HUES64 (cell line): Measurements from ENCODE around the gene KHDRBS2.

Experiments
- H3K27ac ChIP-seq: 2 replicates; pipeline ENCODE4 v1.7.0; 2013; ENCODE audit warnings: low read depth, low read length, inconsistent platforms
- H3K27me3 ChIP-seq: 2 replicates; pipeline ENCODE4 v1.6.1; 2013; ENCODE audit warnings: mild to moderate bottlenecking, low read length; ENCODE audit not compliant: insufficient read depth
- H3K36me3 ChIP-seq: 2 replicates; pipeline ENCODE4 v1.6.1; 2013; ENCODE audit warnings: mild to moderate bottlenecking, low read length; ENCODE audit not compliant: insufficient read depth
- H3K4me1 ChIP-seq: 2 replicates; pipeline ENCODE4 v1.6.1; 2013; ENCODE audit warnings: mild to moderate bottlenecking, low read length, moderate library complexity; ENCODE audit not compliant: insufficient read depth
- H3K4me3 ChIP-seq: 2 replicates; pipeline ENCODE4 v1.5.1; 2013; ENCODE audit warnings: mild to moderate bottlenecking, low read length, moderate library complexity
- H3K9ac ChIP-seq: 2 replicates; pipeline ENCODE4 v1.6.1; 2013; ENCODE audit warnings: mild to moderate bottlenecking, low read depth, low read length
- H3K9me3 ChIP-seq: 2 replicates; pipeline ENCODE4 v1.6.1; 2013; ENCODE audit warnings: low read depth, low read length; ENCODE audit not compliant: insufficient read depth
- WGBS: fragments of 150-250, 120-280 bp; methylation state at CpG from one replicate; pipeline ENCODE4 v1.1.7; 2013; ENCODE audit warnings: missing lambda C conversion rate; 5-methylcytosine and 5-hydroxymethylcytosine counted together

Gene KHDRBS2

GRCh38 chr6:62283796-62284411 is 2.1 kb downstream of the KHDRBS2 start:
- Histone ChIP-seq H3K4me3 (peak overlapping the region; percentile 5), H3K36me3 (no peaks in the 10 kb centered on the region), H3K9me3 (no peaks in the 10 kb centered on the region), H3K9ac (no peak overlapping the region), H3K27me3 (peaks cover 34% of the 10 kb centered on the region), H3K4me1 (peaks cover 10% of the 10 kb centered on the region; the same call in 1 of the 2 replicates), H3K27ac (no peak overlapping the region)
- 63% methylated on average over 1 of the region's 2 CpGs for WGBS

DNA sequence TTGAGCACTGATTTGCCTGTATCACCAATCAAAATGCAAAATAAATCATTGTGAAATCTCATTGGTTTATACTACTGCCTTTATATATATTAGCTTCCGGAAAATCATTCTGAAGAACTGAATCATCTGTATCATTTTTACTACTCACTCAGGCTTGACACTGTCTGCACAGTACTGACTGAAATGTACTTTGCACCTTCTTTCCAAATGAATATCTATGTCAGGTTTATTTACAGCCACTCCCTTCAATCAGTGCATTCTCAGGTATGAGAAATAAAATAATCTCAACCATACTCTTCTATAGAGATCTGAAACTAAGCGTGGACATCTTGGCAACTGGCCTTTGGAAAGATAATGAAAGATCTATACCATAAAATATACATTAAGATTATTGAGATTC is 2.7 kb downstream of the KHDRBS2 start:
- Histone ChIP-seq H3K27ac (no peak overlapping the region), H3K4me1 (peaks cover 10% of the 10 kb centered on the region; the same call in 1 of the 2 replicates), H3K27me3 (peaks cover 32% of the 10 kb centered on the region), H3K4me3 (peak overlapping the region; percentile 5), H3K36me3 (no peaks in the 10 kb centered on the region), H3K9ac (no peak overlapping the region), H3K9me3 (no peaks in the 10 kb centered on the region)
- WGBS, result 92% methylated on average over 2 of the region's 2 CpGs

GRCh38 chr6:62280099-62280498 is 5.9 kb downstream of the KHDRBS2 start:
- Histone ChIP-seq H3K27me3 (peaks cover 7% of the 10 kb centered on the region), H3K9me3 (no peaks in the 10 kb centered on the region), H3K9ac (no peak overlapping the region), H3K27ac (no peak overlapping the region), H3K4me1 (0 out of 2 replicates have a peak, but pooled peaks cover 10% of the 10 kb centered on the region), H3K4me3 (no peak overlapping the region), H3K36me3 (no peaks in the 10 kb centered on the region)
- 93% methylated on average over 3 of the region's 3 CpGs for WGBS

GRCh38 chr6:62272114-62272513 is 13.9 kb downstream of the KHDRBS2 start:
- Histone ChIP-seq H3K9me3 (no peaks in the 10 kb centered on the region), H3K27me3 (no peaks in the 10 kb centered on the region), H3K36me3 (no peaks in the 10 kb centered on the region), H3K4me3 (no peak overlapping the region), H3K4me1 (no peaks in the 10 kb centered on the region), H3K27ac (no peak overlapping the region), H3K9ac (no peak overlapping the region)
- WGBS, result 90% methylated on average over 1 of the region's 1 CpG

DNA sequence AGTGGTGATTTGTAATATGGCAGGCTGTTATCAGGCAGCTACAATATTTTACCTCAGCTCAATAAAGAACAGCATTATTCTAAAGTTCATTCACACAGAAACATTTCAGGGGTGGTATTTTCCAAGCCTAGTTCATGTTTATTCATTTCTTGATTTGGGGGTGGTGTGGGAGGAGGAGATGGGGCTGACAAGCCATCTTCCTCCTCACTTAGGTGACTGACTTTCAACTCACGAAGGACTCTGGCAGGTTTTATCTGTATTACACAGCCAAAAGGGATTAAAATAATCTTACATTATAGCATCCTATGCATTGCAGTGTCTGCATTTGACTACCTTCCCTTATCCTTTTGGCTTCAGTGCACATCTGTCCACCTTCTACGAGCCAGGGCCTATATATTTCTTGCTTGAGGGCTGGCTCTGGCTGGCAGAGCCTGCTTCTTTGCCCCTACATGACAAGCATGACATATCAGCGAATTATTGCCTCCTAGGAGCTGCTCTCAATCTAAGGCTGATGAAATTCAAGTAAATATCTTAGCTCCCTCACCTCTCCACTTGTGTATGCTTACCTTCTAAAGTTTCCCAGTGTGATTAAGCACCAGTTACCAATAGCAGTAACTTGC is 20.0 kb downstream of the KHDRBS2 start:
- Histone ChIP-seq H3K9me3 (no peaks in the 10 kb centered on the region), H3K27me3 (no peaks in the 10 kb centered on the region), H3K27ac (no peak overlapping the region), H3K9ac (no peak overlapping the region), H3K4me1 (no peaks in the 10 kb centered on the region; the same call in 1 of the 2 replicates), H3K4me3 (no peak overlapping the region), H3K36me3 (no peaks in the 10 kb centered on the region)
- 90% methylated on average over 3 of the region's 3 CpGs for WGBS

DNA sequence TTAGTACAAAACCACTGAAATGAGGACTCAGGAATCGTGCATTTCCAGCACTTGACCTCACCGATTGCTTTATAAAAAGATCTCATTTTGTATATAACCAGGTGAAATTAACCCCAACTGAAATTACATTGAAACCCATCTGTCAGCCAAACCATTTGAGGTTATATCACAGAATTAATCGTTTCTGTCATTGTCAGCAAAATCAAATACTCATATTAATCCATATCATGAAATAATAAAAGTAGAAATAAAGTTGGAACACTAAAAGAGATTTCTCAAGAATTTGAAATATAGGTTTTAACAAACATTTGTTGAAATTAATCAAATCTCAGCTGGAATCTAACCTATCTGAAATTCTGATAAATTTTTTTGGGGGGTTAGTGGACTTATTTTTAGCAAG is 23.7 kb downstream of the KHDRBS2 start:
- H3K27me3 ChIP-seq, result no peaks in the 10 kb centered on the region
- no peak overlapping the region for H3K27ac ChIP-seq
- no peaks in the 10 kb centered on the region for H3K36me3 ChIP-seq
- H3K9me3 ChIP-seq, result no peaks in the 10 kb centered on the region
- H3K4me3 ChIP-seq, result no peak overlapping the region
- no peaks in the 10 kb centered on the region; the same call in 1 of the 2 replicates for H3K4me1 ChIP-seq
- H3K9ac ChIP-seq, result no peak overlapping the region
- WGBS, result 95% methylated on average over 2 of the region's 3 CpGs

- Histone ChIP-seq H3K27ac (no peak overlapping the region), H3K9ac (no peak overlapping the region), H3K27me3 (no peaks in the 10 kb centered on the region), H3K9me3 (no peaks in the 10 kb centered on the region), H3K36me3 (no peaks in the 10 kb centered on the region), H3K4me3 (no peak overlapping the region), H3K4me1 (peaks cover 14% of the 10 kb centered on the region)
Measured at GRCh38 chr6:62246087-62246486, 39.9 kb downstream of the KHDRBS2 start.

DNA sequence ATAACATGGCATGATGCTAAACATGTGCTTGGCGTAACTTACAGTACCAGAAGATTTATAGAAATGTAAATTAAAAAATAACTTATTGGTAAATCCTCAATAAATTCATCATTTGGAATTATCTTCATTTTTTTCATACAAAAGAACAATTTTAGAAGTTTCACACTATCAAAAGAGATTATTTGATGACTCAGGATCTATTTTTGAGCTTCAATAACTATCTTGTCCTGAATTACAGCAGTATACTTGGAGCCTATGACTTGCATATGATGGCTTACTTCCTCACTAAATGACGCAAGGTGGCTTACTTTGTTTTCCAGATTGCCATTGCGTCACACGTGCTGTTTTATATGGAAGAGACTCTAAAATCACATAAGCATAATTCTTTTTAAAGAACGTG is 49.2 kb downstream of the KHDRBS2 start:
- Histone ChIP-seq H3K4me3 (no peak overlapping the region), H3K9ac (no peak overlapping the region), H3K27ac (no peak overlapping the region), H3K4me1 (no peaks in the 10 kb centered on the region), H3K36me3 (no peaks in the 10 kb centered on the region), H3K27me3 (no peaks in the 10 kb centered on the region), H3K9me3 (0 out of 2 replicates have a peak, but pooled peaks cover 5% of the 10 kb centered on the region)
- 100% methylated on average over 1 of the region's 5 CpGs for WGBS

DNA sequence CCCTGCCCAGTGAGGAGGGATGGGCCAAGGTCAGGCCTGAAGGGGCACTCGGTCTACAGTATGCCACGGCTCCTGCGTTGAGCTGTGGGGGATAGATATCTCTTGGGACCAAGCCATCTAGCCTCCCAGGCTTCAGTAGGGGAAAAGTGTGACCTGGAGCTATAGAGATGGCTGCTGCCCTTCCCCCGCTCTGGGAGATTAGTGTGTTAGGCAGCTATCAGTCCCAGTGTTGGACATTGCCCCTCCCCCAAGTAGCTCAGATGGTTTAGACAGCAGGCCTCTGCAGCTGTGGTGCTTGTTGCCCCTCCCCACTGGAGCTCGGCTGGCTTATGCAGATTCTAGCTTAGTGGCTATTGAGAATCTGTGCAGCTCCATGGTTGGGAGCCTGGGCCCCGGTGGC is 56.8 kb downstream of the KHDRBS2 start:
- no peaks in the 10 kb centered on the region for H3K36me3 ChIP-seq
- H3K9ac ChIP-seq, result no peak overlapping the region
- no peak overlapping the region for H3K27ac ChIP-seq
- H3K9me3 ChIP-seq, result 0 out of 2 replicates have a peak, but pooled peaks cover 5% of the 10 kb centered on the region
- no peaks in the 10 kb centered on the region for H3K27me3 ChIP-seq
- no peak overlapping the region for H3K4me3 ChIP-seq
- WGBS, result 98% methylated on average over 6 of the region's 6 CpGs
- H3K4me1 ChIP-seq, result no peaks in the 10 kb centered on the region

DNA sequence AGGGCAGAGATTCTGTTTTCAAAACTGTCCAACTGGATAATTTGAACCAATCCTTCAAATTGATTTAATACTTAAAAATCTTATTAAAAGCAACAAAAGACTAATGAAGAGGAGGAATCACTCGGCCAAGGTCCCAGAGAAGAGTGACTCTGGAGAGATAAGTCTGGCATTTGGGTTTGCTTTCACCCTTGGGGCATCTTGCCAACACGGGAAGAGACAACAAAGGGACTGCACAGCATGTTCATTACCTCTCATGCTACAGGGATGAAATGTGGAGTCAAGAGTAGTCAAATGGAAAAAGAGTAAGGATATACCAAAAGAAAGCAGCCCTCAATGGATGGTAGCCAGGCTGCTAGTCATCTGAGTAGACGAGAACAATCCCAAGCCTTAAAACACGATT is 68.2 kb downstream of the KHDRBS2 start:
- Histone ChIP-seq H3K27ac (no peak overlapping the region), H3K27me3 (no peaks in the 10 kb centered on the region), H3K36me3 (no peaks in the 10 kb centered on the region), H3K9me3 (0 out of 2 replicates have a peak, but pooled peaks cover 3% of the 10 kb centered on the region), H3K9ac (no peak overlapping the region), H3K4me3 (no peak overlapping the region), H3K4me1 (no peaks in the 10 kb centered on the region)
- 93% methylated on average over 4 of the region's 4 CpGs for WGBS

- Histone ChIP-seq H3K27me3 (no peaks in the 10 kb centered on the region), H3K9me3 (no peaks in the 10 kb centered on the region), H3K9ac (no peak overlapping the region), H3K36me3 (no peaks in the 10 kb centered on the region), H3K4me1 (no peaks in the 10 kb centered on the region), H3K27ac (no peak overlapping the region), H3K4me3 (no peak overlapping the region)
- no CpG with 5 or more reads among the region's 1 CpG for WGBS
Measured at GRCh38 chr6:62202078-62202477, 83.9 kb downstream of the KHDRBS2 start.
